H1 (cell line): ENCODE data around the gene TMEM273.

Experiments
- ATF2 ChIP-seq: IDR thresholded peaks from 2 replicates; pipeline ENCODE4 v1.6.1; 2012; ENCODE audit warnings: low read length, inconsistent platforms
- ATF3 ChIP-seq: IDR thresholded peaks from 2 replicates; pipeline ENCODE4 v1.6.1; 2011; ENCODE audit warnings: low read depth, mild to moderate bottlenecking, low read length; ENCODE audit not compliant: insufficient read depth
- CTCF ChIP-seq, 3 experiments: IDR thresholded peaks; 1 replicate in 2 of 3; 2 replicates in 1 of 3; pipeline versions ENCODE4 v1.5.1 to v1.6.1; 2011; ENCODE audit warnings: low read length in 3 of 3, mild to moderate bottlenecking in 3 of 3, inconsistent platforms in 2 of 3, low read depth in 1 of 3, moderate library complexity in 1 of 3; ENCODE audit not compliant: insufficient read depth in 1 of 3; ENCODE audit errors: control extremely low read depth in 1 of 3
- EZH2 ChIP-seq: fragments of 200-600 bp; sonication (generic); IDR thresholded peaks from 2 replicates; pipeline ENCODE4 v1.7.1; 2012; ENCODE audit warnings: low read depth, mild to moderate bottlenecking, moderate library complexity, low read length, inconsistent platforms; ENCODE audit not compliant: severe bottlenecking
- KDM1A ChIP-seq: fragments of 200-600, 300-600 bp; sonication (generic); IDR thresholded peaks from 2 replicates; pipeline ENCODE4 v1.7.1; 2016; ENCODE audit warnings: mild to moderate bottlenecking, low read length, borderline replicate concordance
- MAFK ChIP-seq: IDR thresholded peaks from 2 replicates; pipeline ENCODE4 v1.6.1; 2012; ENCODE audit warnings: low read depth, mild to moderate bottlenecking, improper control_type of control experiment, low read length
- POLR2A ChIP-seq, 2 experiments: IDR thresholded peaks; 1 replicate in 1 of 2; 2 replicates in 1 of 2; pipeline ENCODE4 v1.6.1; 2011; ENCODE audit warnings: low read depth in 2 of 2, low read length in 2 of 2, mild to moderate bottlenecking in 2 of 2; ENCODE audit errors: control extremely low read depth in 1 of 2
- POLR2AphosphoS5 ChIP-seq: IDR thresholded peaks from 2 replicates; pipeline ENCODE4 v1.6.1; 2011; ENCODE audit warnings: low read depth, low read length

- TF ChIP-seq CTCF (IDR thresholded peaks at IDR 0.05; ENCODE audit: control extremely low read depth in 1 of 3, insufficient read depth in 1 of 3, low read depth in 1 of 3, low read length in 3 of 3) (no peak), KDM1A (no peak), EZH2 (no peak), POLR2AphosphoS5 (no peak), ATF3 (no peak), ATF2 (no peak), MAFK (no peak), POLR2A (IDR thresholded peaks at IDR 0.05; ENCODE audit: control extremely low read depth in 1 of 2, low read depth in 2 of 2, low read length in 2 of 2) (no peak)
Observed at GRCh38 chr10:49170632-49171325, 17.4 kb downstream of the TMEM273 start.
